Tibial nerve (tissue), 4 donors: Measurements from ENCODE around the gene SLC24A3. TPM values are rescaled to one million over a fixed set of nuclear protein-coding genes. Genes with fewer than 3 reads are reported as not detected.

Experiments
- DNase-seq, 2 donors: peaks; one replicate each; pipeline ENCODE4 v3.0.0-alpha.2; 2019; ENCODE audit warnings: low spot score in 2 of 2
- H3K27ac ChIP-seq, 4 donors: fragments of 200-600 bp; sonication (generic) in 3 of 4; one replicate each; pipeline ENCODE4 v1.5.1; 2017 to 2019; ENCODE audit warnings: mild to moderate bottlenecking in 1 of 4
- H3K27me3 ChIP-seq, 2 donors: fragments of 200-600 bp; sonication (generic) in 1 of 2; one replicate each; pipeline versions ENCODE4 v1.5.1 to v1.6.0; 2017 to 2019
- H3K36me3 ChIP-seq, 3 donors: fragments of 200-600 bp; sonication (generic); one replicate each; pipeline ENCODE4 v1.5.1; 2018 to 2019
- H3K4me1 ChIP-seq, 4 donors: fragments of 200-600 bp; sonication (generic) in 3 of 4; one replicate each; pipeline ENCODE4 v1.5.1; 2017 to 2019
- H3K4me3 ChIP-seq, 4 donors: fragments of 200-600 bp; sonication (generic) in 3 of 4; one replicate each; pipeline ENCODE4 v1.5.1; 2017 to 2019; ENCODE audit warnings: mild to moderate bottlenecking in 1 of 4, moderate library complexity in 1 of 4
- H3K9me3 ChIP-seq, 4 donors: fragments of 200-600 bp; sonication (generic) in 3 of 4; one replicate each; pipeline ENCODE4 v1.5.1; 2017 to 2019
- CTCF ChIP-seq, 5 experiments: fragments of 200-600 bp in 3 of 5; fragments of 450-650 bp in 2 of 5; sonication (generic) in 3 of 5; IDR thresholded peaks; one replicate each; pipeline ENCODE4 v1.5.1; 2016 to 2019; ENCODE audit warnings: antibody characterized with exemption in 5 of 5, mild to moderate bottlenecking in 3 of 5, moderate library complexity in 2 of 5
- EP300 ChIP-seq, 2 donors: sonication (generic); formaldehyde crosslinking; IDR thresholded peaks; one replicate each; pipeline ENCODE4 v1.6.1; 2017; ENCODE audit warnings: antibody characterized with exemption in 2 of 2, mild to moderate bottlenecking in 1 of 2
- POLR2A ChIP-seq, 2 donors: fragments of 450-650 bp; IDR thresholded peaks; one replicate each; pipeline ENCODE4 v1.6.1; 2017; ENCODE audit warnings: antibody characterized with exemption in 2 of 2, mild to moderate bottlenecking in 2 of 2, moderate library complexity in 2 of 2
- WGBS, 2 donors: methylation state at CpG; one replicate each; pipeline ENCODE4 v1.1.5; 2018; 5-methylcytosine and 5-hydroxymethylcytosine counted together
- total RNA-seq, 4 donors: library from RNA; depleted of rRNA; stranded (reverse); fragments of >200 nt; gene quantifications; one replicate each; pipeline ENCODE4 v1.1.0, GENCODE V29; 2016

SLC24A3 gene
- total RNA-seq, 4 donors from 2014 or later, result 1.3 to 4.0 (median 2.7) TPM

- no peak overlapping the region for H3K27ac ChIP-seq
- no peak overlapping the region for H3K4me3 ChIP-seq
- no peak for TF ChIP-seq POLR2A (IDR thresholded peaks at IDR 0.05)
- TF ChIP-seq EP300 (IDR thresholded peaks at IDR 0.05), result peak in 1 of 2 donors; percentile 33
- 79 to 93% methylated on average over 9 of the region's 9 CpGs for WGBS, 2 donors
- no peaks in the 10 kb centered on the region for H3K36me3 ChIP-seq
- peaks cover 0 to 4% (median 0%) of the 10 kb centered on the region in 4 donors for H3K9me3 ChIP-seq
- no peaks in the 10 kb centered on the region for H3K27me3 ChIP-seq
- no peak for DNase-seq
- H3K4me1 ChIP-seq, result no peaks in the 10 kb centered on the region
Observed at GRCh38 chr20:19742974-19743639, 530.7 kb downstream of the SLC24A3 start.

GRCh38 chr20:19743640-19743995 is 531.2 kb downstream of the SLC24A3 start:
- H3K36me3 ChIP-seq, result no peaks in the 10 kb centered on the region
- TF ChIP-seq POLR2A (IDR thresholded peaks at IDR 0.05), result no peak
- TF ChIP-seq EP300 (IDR thresholded peaks at IDR 0.05), result no peak
- TF ChIP-seq CTCF (IDR thresholded peaks at IDR 0.05), result no peak
- H3K9me3 ChIP-seq, result peaks cover 0 to 4% (median 0%) of the 10 kb centered on the region in 4 donors
- DNase-seq, result no peak
- no peaks in the 10 kb centered on the region for H3K4me1 ChIP-seq
- H3K27ac ChIP-seq, result no peak overlapping the region
- 50 to 78% methylated on average over 1 of the region's 1 CpG for whole genome bisulfite sequencing, 2 donors
- no peak overlapping the region for H3K4me3 ChIP-seq
- no peaks in the 10 kb centered on the region for H3K27me3 ChIP-seq

- H3K4me1 ChIP-seq, result no peaks in the 10 kb centered on the region
- no peak overlapping the region for H3K27ac ChIP-seq
- no peaks in the 10 kb centered on the region for H3K27me3 ChIP-seq
- no peak for TF ChIP-seq CTCF (IDR thresholded peaks at IDR 0.05)
- TF ChIP-seq EP300 (IDR thresholded peaks at IDR 0.05), result no peak
- TF ChIP-seq POLR2A (IDR thresholded peaks at IDR 0.05), result no peak
- DNase-seq, result no peak
- H3K4me3 ChIP-seq, result no peak overlapping the region
- 76 to 83% methylated on average over 3 of the region's 3 CpGs for WGBS, 2 donors
- H3K9me3 ChIP-seq, result peaks cover 0 to 4% (median 0%) of the 10 kb centered on the region in 4 donors
- H3K36me3 ChIP-seq, result no peaks in the 10 kb centered on the region
Observed at GRCh38 chr20:19745106-19745505, 532.7 kb downstream of the SLC24A3 start.

- 72% methylated on average over 1 of the region's 1 CpG for WGBS, 2 donors
- peaks cover 0 to 4% (median 0%) of the 10 kb centered on the region in 4 donors for H3K9me3 ChIP-seq
- no peak for DNase-seq
- H3K27ac ChIP-seq, result no peak overlapping the region
- no peak for TF ChIP-seq CTCF (IDR thresholded peaks at IDR 0.05)
- TF ChIP-seq POLR2A (IDR thresholded peaks at IDR 0.05), result no peak
- TF ChIP-seq EP300 (IDR thresholded peaks at IDR 0.05), result no peak
- no peak overlapping the region for H3K4me3 ChIP-seq
- no peaks in the 10 kb centered on the region for H3K4me1 ChIP-seq
- H3K36me3 ChIP-seq, result no peaks in the 10 kb centered on the region
- no peaks in the 10 kb centered on the region for H3K27me3 ChIP-seq
Observed at GRCh38 chr20:19745584-19745983, 533.1 kb downstream of the SLC24A3 start.

- Histone ChIP-seq H3K9me3 (peaks cover 0 to 4% (median 0%) of the 10 kb centered on the region in 4 donors), H3K27ac (no peak overlapping the region), H3K36me3 (no peaks in the 10 kb centered on the region), H3K27me3 (no peaks in the 10 kb centered on the region), H3K4me1 (no peaks in the 10 kb centered on the region), H3K4me3 (no peak overlapping the region)
- 83 to 89% methylated on average over 1 of the region's 1 CpG for WGBS, 2 donors
- TF ChIP-seq CTCF (IDR thresholded peaks at IDR 0.05) (no peak), POLR2A (IDR thresholded peaks at IDR 0.05) (no peak), EP300 (IDR thresholded peaks at IDR 0.05) (no peak)
- DNase-seq, result no peak
Observed at GRCh38 chr20:19746396-19746795, 534.0 kb downstream of the SLC24A3 start.
